ENCODE data around the gene GTPBP1.

GTPBP1 gene

GRCh38 chr22:38761202-38762162, 55.7 kb downstream of the GTPBP1 start:
- DNase-seq, result no peak

- DNase-seq, result no peak
Measured at GRCh38 chr22:38762551-38762983, 56.8 kb downstream of the GTPBP1 start.

GRCh38 chr22:38766076-38766777, 60.5 kb downstream of the GTPBP1 start:
- DNase-seq, result no peak

GRCh38 chr22:38767313-38767712, 61.6 kb downstream of the GTPBP1 start:
- DNase-seq, result no peak

GRCh38 chr22:38768036-38768435, 62.3 kb downstream of the GTPBP1 start:
- DNase-seq, result no peak

GRCh38 chr22:38770257-38770949, 64.7 kb downstream of the GTPBP1 start:
- no peak for DNase-seq

GRCh38 chr22:38772623-38772873, 66.8 kb downstream of the GTPBP1 start:
- DNase-seq, result no peak

GRCh38 chr22:38773363-38773946, 67.7 kb downstream of the GTPBP1 start:
- DNase-seq, result no peak

GRCh38 chr22:38774496-38775166, 68.9 kb downstream of the GTPBP1 start:
- no peak for DNase-seq

GRCh38 chr22:38775656-38776055, 69.9 kb downstream of the GTPBP1 start:
- DNase-seq, result no peak

GRCh38 chr22:38776086-38776485, 70.3 kb downstream of the GTPBP1 start:
- no peak for DNase-seq

GRCh38 chr22:38777087-38777671, 71.4 kb downstream of the GTPBP1 start:
- DNase-seq, result no peak

- no peak for DNase-seq
Measured at GRCh38 chr22:38781033-38781432, 75.3 kb downstream of the GTPBP1 start.

- no peak for DNase-seq
Measured at GRCh38 chr22:38782402-38783094, 76.8 kb downstream of the GTPBP1 start.

Data from NCI-H187 (cell line).